Activated CD8-positive, alpha-beta memory T cell treated with anti-CD3 and anti-CD28 coated beads, Interleukin-2, amount 50 U/mL, for 48 hours (primary cell): ENCODE measurements around the gene FFAR2.

Experiments
- DNase-seq: peaks from one replicate; pipeline ENCODE4 v3.0.0-alpha.2; 2020

Gene FFAR2

GRCh38 chr19:35427187-35427586, 20.9 kb upstream of the FFAR2 start:
- no peak for DNase-seq

- DNase-seq = no peak
Measured at GRCh38 chr19:35429698-35430408, 18.2 kb upstream of the FFAR2 start.

GRCh38 chr19:35430409-35431144, 17.5 kb upstream of the FFAR2 start:
- DNase-seq = no peak

- DNase-seq = no peak
Measured at GRCh38 chr19:35431145-35431807, 16.8 kb upstream of the FFAR2 start.

- no peak for DNase-seq
Measured at GRCh38 chr19:35432911-35433310, 15.1 kb upstream of the FFAR2 start.

- DNase-seq = no peak
Measured at GRCh38 chr19:35433448-35433847, 14.6 kb upstream of the FFAR2 start.

GRCh38 chr19:35435896-35436295, 12.2 kb upstream of the FFAR2 start:
- no peak for DNase-seq

GRCh38 chr19:35436477-35437405, 11.3 kb upstream of the FFAR2 start:
- no peak for DNase-seq

- no peak for DNase-seq
Measured at GRCh38 chr19:35437406-35437951, 10.6 kb upstream of the FFAR2 start.

- no peak for DNase-seq
Measured at GRCh38 chr19:35438096-35438495, 10.0 kb upstream of the FFAR2 start.

- no peak for DNase-seq
Measured at GRCh38 chr19:35438527-35438926, 9.5 kb upstream of the FFAR2 start.

GRCh38 chr19:35439921-35440320, 8.1 kb upstream of the FFAR2 start:
- no peak for DNase-seq

- DNase-seq = no peak
Measured at GRCh38 chr19:35442091-35442490, 6.0 kb upstream of the FFAR2 start.

- no peak for DNase-seq
Measured at GRCh38 chr19:35444735-35445134, 3.3 kb upstream of the FFAR2 start.

GRCh38 chr19:35445826-35446593, 2.0 kb upstream of the FFAR2 start:
- no peak for DNase-seq

GRCh38 chr19:35449359-35450043, 1.4 kb downstream of the FFAR2 start:
- DNase-seq = no peak

GRCh38 chr19:35451338-35452096, 3.5 kb downstream of the FFAR2 start:
- no peak for DNase-seq

GRCh38 chr19:35454663-35455062, 6.6 kb downstream of the FFAR2 start:
- DNase-seq = no peak

- DNase-seq = no peak
Measured at GRCh38 chr19:35455616-35456201, 7.7 kb downstream of the FFAR2 start.

GRCh38 chr19:35457173-35457572, 9.1 kb downstream of the FFAR2 start:
- DNase-seq = no peak
